Nephron progenitor cell (in vitro differentiated cells): ENCODE measurements around the gene NALCN.

Experiments
- DNase-seq: peaks from one replicate; pipeline ENCODE4 v3.0.0; 2021
- H3K27ac Mint-ChIP-seq: 2 replicates; pipeline ENCODE4 v1.8.0; 2021; ENCODE audit warnings: mild to moderate bottlenecking, moderate library complexity, mixed read lengths
- H3K27me3 Mint-ChIP-seq: 2 replicates; pipeline ENCODE4 v1.8.0; 2021; ENCODE audit warnings: mild to moderate bottlenecking, low read depth, mixed read lengths; ENCODE audit not compliant: poor library complexity
- H3K36me3 Mint-ChIP-seq: 2 replicates; pipeline ENCODE4 v1.8.0; 2021; ENCODE audit warnings: low read depth, mixed read lengths
- H3K4me1 Mint-ChIP-seq: 2 replicates; pipeline ENCODE4 v1.8.0; 2021; ENCODE audit warnings: mixed read lengths
- H3K4me3 Mint-ChIP-seq: 2 replicates; pipeline ENCODE4 v1.8.0; 2021; ENCODE audit warnings: mild to moderate bottlenecking, moderate library complexity, mixed read lengths
- H3K9me3 Mint-ChIP-seq: 2 replicates; pipeline ENCODE4 v1.8.0; 2021; ENCODE audit warnings: mild to moderate bottlenecking, moderate library complexity, mixed read lengths
- TF ChIP-seq, protein P1 (sequence below): fragments of 200-600 bp; sonication (generic); IDR thresholded peaks from 2 replicates; pipeline ENCODE4 v1.5.0; 2021; ENCODE audit warnings: antibody characterized with exemption

NALCN gene

DNA sequence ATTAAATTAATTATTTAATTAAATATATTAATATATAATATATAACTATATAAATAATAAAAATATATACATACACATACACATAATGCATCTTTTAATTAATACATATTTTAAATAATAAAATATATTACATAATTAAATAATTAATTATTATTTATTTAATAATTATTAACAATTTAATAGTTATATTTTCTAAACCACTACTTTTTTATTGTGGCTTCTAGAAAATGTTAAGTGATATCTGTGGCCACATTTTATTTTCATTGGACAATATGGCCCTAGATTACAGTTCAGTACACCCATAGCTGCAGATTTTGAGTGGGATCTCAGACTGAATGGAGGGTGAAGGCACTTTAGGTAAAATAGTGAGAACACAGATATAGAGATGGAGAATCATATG lies 335.7 kb downstream of the NALCN start:
- no peak overlapping the region for H3K27ac Mint-ChIP-seq
- peaks cover 22% of the 10 kb centered on the region for H3K9me3 Mint-ChIP-seq
- H3K4me1 Mint-ChIP-seq, result no peaks in the 10 kb centered on the region
- no peaks in the 10 kb centered on the region for H3K27me3 Mint-ChIP-seq
- H3K4me3 Mint-ChIP-seq, result no peak overlapping the region
- no peaks in the 10 kb centered on the region for H3K36me3 Mint-ChIP-seq
- DNase-seq, result no peak
- TF ChIP-seq, protein P1, sequence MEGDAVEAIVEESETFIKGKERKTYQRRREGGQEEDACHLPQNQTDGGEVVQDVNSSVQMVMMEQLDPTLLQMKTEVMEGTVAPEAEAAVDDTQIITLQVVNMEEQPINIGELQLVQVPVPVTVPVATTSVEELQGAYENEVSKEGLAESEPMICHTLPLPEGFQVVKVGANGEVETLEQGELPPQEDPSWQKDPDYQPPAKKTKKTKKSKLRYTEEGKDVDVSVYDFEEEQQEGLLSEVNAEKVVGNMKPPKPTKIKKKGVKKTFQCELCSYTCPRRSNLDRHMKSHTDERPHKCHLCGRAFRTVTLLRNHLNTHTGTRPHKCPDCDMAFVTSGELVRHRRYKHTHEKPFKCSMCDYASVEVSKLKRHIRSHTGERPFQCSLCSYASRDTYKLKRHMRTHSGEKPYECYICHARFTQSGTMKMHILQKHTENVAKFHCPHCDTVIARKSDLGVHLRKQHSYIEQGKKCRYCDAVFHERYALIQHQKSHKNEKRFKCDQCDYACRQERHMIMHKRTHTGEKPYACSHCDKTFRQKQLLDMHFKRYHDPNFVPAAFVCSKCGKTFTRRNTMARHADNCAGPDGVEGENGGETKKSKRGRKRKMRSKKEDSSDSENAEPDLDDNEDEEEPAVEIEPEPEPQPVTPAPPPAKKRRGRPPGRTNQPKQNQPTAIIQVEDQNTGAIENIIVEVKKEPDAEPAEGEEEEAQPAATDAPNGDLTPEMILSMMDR, result no peak

GRCh38 chr13:101065329-101065728 lies 351.0 kb downstream of the NALCN start:
- Mint-ChIP-seq H3K4me3 (no peak overlapping the region), H3K9me3 (no peaks in the 10 kb centered on the region), H3K36me3 (no peaks in the 10 kb centered on the region), H3K4me1 (no peaks in the 10 kb centered on the region), H3K27ac (no peak overlapping the region), H3K27me3 (peaks cover 7% of the 10 kb centered on the region)
- DNase-seq, result no peak
- TF ChIP-seq, protein P1, result no peak

DNA sequence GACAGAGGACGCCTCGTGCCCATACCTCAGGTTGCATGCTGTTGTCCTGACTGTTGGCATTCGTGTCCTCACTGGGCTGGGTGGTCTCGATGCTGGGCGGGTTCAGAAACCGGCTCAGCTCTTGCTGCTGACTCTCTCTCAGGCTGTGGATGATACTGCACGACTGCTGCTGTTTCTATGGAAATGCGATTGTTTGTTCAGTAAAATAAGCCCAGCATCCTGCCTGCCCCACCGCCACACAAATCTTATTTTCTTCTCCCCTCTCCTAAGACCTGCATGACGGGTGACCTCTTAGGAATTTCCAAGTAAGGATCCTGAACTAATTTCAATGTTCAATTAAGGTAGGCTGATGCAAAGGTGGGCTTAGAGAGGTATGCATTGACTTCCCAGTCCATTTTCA lies 356.5 kb downstream of the NALCN start:
- Mint-ChIP-seq H3K27me3 (peaks cover 16% of the 10 kb centered on the region), H3K4me1 (peaks cover 30% of the 10 kb centered on the region), H3K36me3 (no peaks in the 10 kb centered on the region), H3K27ac (peak overlapping the region; percentile 46), H3K9me3 (no peaks in the 10 kb centered on the region), H3K4me3 (no peak overlapping the region)
- no peak for DNase-seq
- TF ChIP-seq, protein P1, result no peak

GRCh38 chr13:101058841-101059240 lies 357.5 kb downstream of the NALCN start:
- H3K9me3 Mint-ChIP-seq, result no peaks in the 10 kb centered on the region
- no peak for DNase-seq
- TF ChIP-seq, protein P1, result no peak
- peaks cover 30% of the 10 kb centered on the region for H3K4me1 Mint-ChIP-seq
- no peak overlapping the region for H3K4me3 Mint-ChIP-seq
- H3K27ac Mint-ChIP-seq, result no peak overlapping the region
- peaks cover 16% of the 10 kb centered on the region for H3K27me3 Mint-ChIP-seq
- H3K36me3 Mint-ChIP-seq, result no peaks in the 10 kb centered on the region

- Mint-ChIP-seq H3K9me3 (no peaks in the 10 kb centered on the region), H3K27ac (no peak overlapping the region), H3K27me3 (peaks cover 7% of the 10 kb centered on the region), H3K4me1 (peaks cover 13% of the 10 kb centered on the region), H3K36me3 (no peaks in the 10 kb centered on the region), H3K4me3 (no peak overlapping the region)
- TF ChIP-seq, protein P1, result no peak
- DNase-seq, result no peak
These were observed 362.8 kb downstream of the NALCN start for GRCh38 chr13:101053301-101054093.
